GM12878 (cell line): ENCODE data around the gene KIF26A. TPM values are rescaled to one million over a fixed set of nuclear protein-coding genes. Genes with fewer than 3 reads are reported as not detected.

ENCODE experiments used
- ATAC-seq: fragments of 200-7000 bp; cut with Tn5 transposase; 3 replicates; pipeline ENCODE4 v1.9.1; 2020; ENCODE audit warnings: mild to moderate bottlenecking, moderate library complexity
- BruUV-seq: library from RNA; stranded (reverse); fragments of 400-500 nt; replicated peaks from 2 replicates; lab custom pipeline; 2021; lab: Mats Ljungman, UMichigan
- CTCF ChIA-PET: fragments of 300-600 bp; sonication (Branson Sonifier 250); formaldehyde crosslinking; extraction: SDS; loops from one replicate; lab custom pipeline; 2021; ENCODE audit warnings: inconsistent platforms; lab: Yijun Ruan, JAX
- POLR2A ChIA-PET: fragments of 350-600 bp; formaldehyde crosslinking; extraction: SDS; loops from one replicate; lab custom pipeline; 2021; ENCODE audit warnings: inconsistent platforms; lab: Charles Lee
- RAD21 ChIA-PET: fragments of 300-600 bp; sonication (Branson Sonifier 250); formaldehyde crosslinking; loops from one replicate; lab custom pipeline; 2023; ENCODE audit warnings: antibody characterized with exemption; ENCODE audit not compliant: unreplicated experiment; lab: Charles Lee
- SMC1A ChIA-PET: fragments of 300-600 bp; sonication (Branson Sonifier 250); formaldehyde crosslinking; loops from one replicate; lab custom pipeline; 2023; ENCODE audit not compliant: unreplicated experiment, uncharacterized antibody; lab: Charles Lee
- DNase-seq: peaks from one replicate; pipeline ENCODE4 v3.0.0-alpha.2; 2011; ENCODE audit warnings: low read depth, low spot score
- FAIRE-seq: peaks from 3 replicates; lab custom pipeline; 2011; peaks lifted over from hg19 to GRCh38; lab: Jason Lieb, UNC
- H2AFZ ChIP-seq: 2 replicates; pipeline ENCODE4 v1.6.0; 2011; ENCODE audit warnings: low read depth, low read length, control low read depth; ENCODE audit not compliant: control insufficient read depth
- H3K27ac ChIP-seq: 2 replicates; pipeline ENCODE4 v1.5.1; 2011; ENCODE audit warnings: control low read depth; ENCODE audit not compliant: control insufficient read depth, insufficient read depth
- H3K27me3 ChIP-seq, 2 experiments: replicated peaks in 1 of 2; 2 replicates each; pipeline versions ENCODE4 v1.6.0 to v1.6.1; 2011; ENCODE audit warnings: low read length in 1 of 2; ENCODE audit not compliant: control insufficient read depth in 2 of 2, insufficient read depth in 2 of 2
- H3K36me3 ChIP-seq, 2 experiments: 2 replicates each; pipeline ENCODE4 v1.5.1; 2011; ENCODE audit warnings: low read length in 1 of 2; ENCODE audit not compliant: control insufficient read depth in 2 of 2, insufficient read depth in 2 of 2
- H3K4me1 ChIP-seq: 2 replicates; pipeline ENCODE4 v1.6.1; 2011; ENCODE audit warnings: mild to moderate bottlenecking, low read length, moderate library complexity, mixed read lengths; ENCODE audit not compliant: control insufficient read depth, insufficient read depth
- H3K4me2 ChIP-seq: 2 replicates; pipeline ENCODE4 v1.6.0; 2011; ENCODE audit warnings: control low read depth; ENCODE audit not compliant: control insufficient read depth, insufficient read depth
- H3K4me3 ChIP-seq: fragments of 200-600 bp; sonication (generic); 2 replicates; pipeline ENCODE4 v1.5.1; 2016
- H3K79me2 ChIP-seq: 2 replicates; pipeline ENCODE4 v1.6.0; 2011; ENCODE audit warnings: low read length; ENCODE audit not compliant: control insufficient read depth, insufficient read depth
- H3K9ac ChIP-seq: 2 replicates; pipeline ENCODE4 v1.8.0; 2011; ENCODE audit warnings: low read length, control low read depth, mixed read lengths; ENCODE audit not compliant: control insufficient read depth, insufficient read depth
- H3K9me3 ChIP-seq: replicated peaks from 3 replicates; pipeline ENCODE4 v1.5.1; 2011; ENCODE audit warnings: mild to moderate bottlenecking, low read length; ENCODE audit not compliant: control insufficient read depth, insufficient read depth
- H4K20me1 ChIP-seq: 2 replicates; pipeline ENCODE4 v1.6.0; 2011; ENCODE audit not compliant: control insufficient read depth, insufficient read depth
- ETV6 ChIP-seq, 2 experiments: fragments of 450-650 bp in 1 of 2; IDR thresholded peaks in 1 of 2; conservative IDR thresholded peaks in 1 of 2; 2 replicates each; pipeline ENCODE4 v1.6.1; 2014; ENCODE audit warnings: antibody characterized with exemption in 1 of 2, borderline replicate concordance in 1 of 2, low read depth in 1 of 2, mild to moderate bottlenecking in 1 of 2, moderate library complexity in 1 of 2
- SIX5 ChIP-seq: IDR thresholded peaks from 2 replicates; pipeline ENCODE4 v1.6.1; 2011; ENCODE audit warnings: mild to moderate bottlenecking, low read depth, low read length, moderate library complexity; ENCODE audit not compliant: severe bottlenecking
- TBL1XR1 ChIP-seq: IDR thresholded peaks from 2 replicates; pipeline ENCODE4 v1.6.1; 2012; ENCODE audit warnings: low read depth, low read length, improper control_type of control experiment
- TCF12 ChIP-seq: IDR thresholded peaks from 2 replicates; pipeline ENCODE4 v1.6.1; 2011; ENCODE audit warnings: low read depth, mild to moderate bottlenecking, low read length
- ZBED1 ChIP-seq: IDR thresholded peaks from 2 replicates; pipeline ENCODE4 v1.6.1; 2016; ENCODE audit warnings: borderline replicate concordance
- WGBS: methylation state at CpG from one replicate; pipeline ENCODE4 v1.1.6; 2016; ENCODE audit warnings: low lambda C conversion rate; ENCODE audit not compliant: insufficient replicate concordance, insufficient coverage; ENCODE audit errors: missing lambda C conversion rate; 5-methylcytosine and 5-hydroxymethylcytosine counted together
- in situ Hi-C: fragments of 300-500 bp; cut with MboI; formaldehyde crosslinking; loops from 9 replicates; pipeline ENCODE4 v1.14.3; 2018; ENCODE audit warnings: mixed read lengths
- intact Hi-C: fragments of 100-400 bp; cut with micrococcal nuclease; formaldehyde crosslinking; loops from one replicate; pipeline ENCODE4 v1.14.2; 2022; ENCODE audit not compliant: unreplicated experiment
- polyA plus RNA-seq, 11 experiments: library from polyadenylated mRNA; depleted of rRNA in 4 of 11; unstranded in 6 of 11; stranded (reverse) in 5 of 11; fragments of >200 nt; fragmentation: Nextera tagmentation in 4 of 11; fragmentation: Illumina TruSeq in 1 of 11; extraction: Ambion mirVana in 4 of 11; extraction: Trizol in 1 of 11; gene quantifications; 1 replicate in 1 of 11; 2 replicates in 10 of 11; pipeline versions ENCODE4 v1.2.1 to v1.2.3, GENCODE V29; 2011 to 2016; ENCODE audit warnings: inconsistent platforms in 2 of 11, missing spikeins in 2 of 11, low read depth in 1 of 11
- total RNA-seq, 4 experiments: library from RNA; depleted of rRNA in 3 of 4; stranded (reverse); fragments of >200 nt in 3 of 4; fragmentation: Illumina TruSeq in 1 of 4; extraction: Trizol in 1 of 4; gene quantifications; 2 replicates each; pipeline versions ENCODE4 v1.2.1 to v1.2.3, GENCODE V29; 2013 to 2021
- TF ChIP-seq, protein P1 (sequence below): fragments of 450-650 bp; IDR thresholded peaks from 2 replicates; pipeline ENCODE4 v1.6.1; 2017; ENCODE audit warnings: mild to moderate bottlenecking, low read depth, inconsistent platforms; ENCODE audit not compliant: poor library complexity, severe bottlenecking

Gene KIF26A
- total and polyA plus RNA-seq, 10 of the 15 experiments (the other 5 are each of a cell fraction or from before 2014, with no cell fraction given), result 0.05 TPM; not detected in 9

DNA sequence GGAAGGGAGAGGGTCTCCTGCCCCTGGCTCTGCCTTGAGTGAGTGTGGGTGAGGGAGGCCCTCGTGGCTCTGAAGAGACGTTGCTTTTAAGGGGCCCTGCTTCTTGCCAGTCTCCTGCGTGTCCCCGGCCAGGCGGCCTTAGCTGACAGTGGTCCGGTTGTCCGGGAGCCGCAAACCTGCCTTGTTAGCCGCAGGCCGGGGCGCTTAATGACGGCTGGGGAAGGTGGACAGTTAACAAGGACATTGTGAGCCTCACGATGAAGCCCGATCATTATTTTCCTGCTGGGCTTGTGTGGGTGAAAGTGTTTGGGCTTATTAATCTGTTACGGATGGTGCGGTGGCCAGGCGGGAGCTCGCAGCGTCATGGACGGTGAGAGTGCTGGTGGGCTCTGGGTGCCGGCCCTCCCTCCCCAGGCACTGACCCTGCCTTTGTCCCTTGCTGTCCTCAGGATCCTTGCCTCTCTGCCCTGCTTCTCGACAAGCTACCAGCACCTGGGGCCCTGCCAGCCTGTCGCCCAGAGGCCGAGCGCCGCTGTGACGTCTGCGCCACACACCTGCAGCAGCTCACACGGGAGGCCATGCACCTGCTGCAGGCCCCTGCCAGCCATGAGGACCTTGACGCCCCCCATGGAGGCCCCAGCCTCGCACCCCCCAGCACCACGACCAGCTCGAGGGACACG, 13.3 kb downstream of the KIF26A start:
- WGBS, result 63% methylated on average over 34 of the region's 34 CpGs
- no peaks in the 10 kb centered on the region for H3K4me1 ChIP-seq
- H3K4me2 ChIP-seq, result no peak overlapping the region
- ChIA-PET POLR2A (no interaction called here), RAD21 (no interaction called here), CTCF (interaction anchor here (0.6 kb wide), 1 partner anchor 810 kb away, joined by 3 read pairs; no protein-coding TSS in a partner anchor), SMC1A (interaction anchor here (0.6 kb wide), 1 partner anchor 60 kb away, joined by 3 read pairs; no protein-coding TSS in a partner anchor)
- intact Hi-C loops (no loop called here), in situ Hi-C loops (no loop called here)
- no peaks in the 10 kb centered on the region for H3K79me2 ChIP-seq
- FAIRE-seq, result no peak
- TF ChIP-seq, protein P1, sequence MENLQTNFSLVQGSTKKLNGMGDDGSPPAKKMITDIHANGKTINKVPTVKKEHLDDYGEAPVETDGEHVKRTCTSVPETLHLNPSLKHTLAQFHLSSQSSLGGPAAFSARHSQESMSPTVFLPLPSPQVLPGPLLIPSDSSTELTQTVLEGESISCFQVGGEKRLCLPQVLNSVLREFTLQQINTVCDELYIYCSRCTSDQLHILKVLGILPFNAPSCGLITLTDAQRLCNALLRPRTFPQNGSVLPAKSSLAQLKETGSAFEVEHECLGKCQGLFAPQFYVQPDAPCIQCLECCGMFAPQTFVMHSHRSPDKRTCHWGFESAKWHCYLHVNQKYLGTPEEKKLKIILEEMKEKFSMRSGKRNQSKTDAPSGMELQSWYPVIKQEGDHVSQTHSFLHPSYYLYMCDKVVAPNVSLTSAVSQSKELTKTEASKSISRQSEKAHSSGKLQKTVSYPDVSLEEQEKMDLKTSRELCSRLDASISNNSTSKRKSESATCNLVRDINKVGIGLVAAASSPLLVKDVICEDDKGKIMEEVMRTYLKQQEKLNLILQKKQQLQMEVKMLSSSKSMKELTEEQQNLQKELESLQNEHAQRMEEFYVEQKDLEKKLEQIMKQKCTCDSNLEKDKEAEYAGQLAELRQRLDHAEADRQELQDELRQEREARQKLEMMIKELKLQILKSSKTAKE, result no peak
- TF ChIP-seq TCF12 (no peak), SIX5 (no peak), ZBED1 (no peak), TBL1XR1 (no peak), ETV6 (conservative IDR thresholded peaks at IDR 0.05 in 1 of 2, IDR thresholded peaks at IDR 0.05 in 1 of 2; ENCODE audit: borderline replicate concordance in 1 of 2, low read depth in 1 of 2) (no peak)
- H3K36me3 ChIP-seq, result no peaks in the 10 kb centered on the region
- H3K27ac ChIP-seq, result no peak overlapping the region
- H2AFZ ChIP-seq, result no peak overlapping the region
- no peaks in the 10 kb centered on the region for H4K20me1 ChIP-seq
- no TSS peak for BruUV-seq
- no peaks in the 10 kb centered on the region for H3K27me3 ChIP-seq
- no peak overlapping the region for H3K9ac ChIP-seq
- H3K4me3 ChIP-seq, result no peak overlapping the region
- no peaks in the 10 kb centered on the region for H3K9me3 ChIP-seq
- DNase-seq, result no peak
- no peak for ATAC-seq
